PC-3 (cell line): ENCODE results near the gene DAAM1.

Source experiments
- EZH2phosphoT487 ChIP-seq: fragments of 300-600 bp; sonication (generic); IDR thresholded peaks from 2 replicates; pipeline ENCODE4 v1.6.1; 2018; ENCODE audit warnings: mild to moderate bottlenecking, antibody characterized with exemption, low read length, borderline replicate concordance
- TF ChIP-seq, protein P1 (sequence below): fragments of 300-600 bp; sonication (generic); conservative IDR thresholded peaks from 2 replicates; pipeline ENCODE4 v1.5.1; 2017; ENCODE audit warnings: antibody characterized with exemption, low read depth, mild to moderate bottlenecking, low read length

GRCh38 chr14:59333235-59333634 lies 144.8 kb downstream of the DAAM1 start:
- TF ChIP-seq, protein P1, sequence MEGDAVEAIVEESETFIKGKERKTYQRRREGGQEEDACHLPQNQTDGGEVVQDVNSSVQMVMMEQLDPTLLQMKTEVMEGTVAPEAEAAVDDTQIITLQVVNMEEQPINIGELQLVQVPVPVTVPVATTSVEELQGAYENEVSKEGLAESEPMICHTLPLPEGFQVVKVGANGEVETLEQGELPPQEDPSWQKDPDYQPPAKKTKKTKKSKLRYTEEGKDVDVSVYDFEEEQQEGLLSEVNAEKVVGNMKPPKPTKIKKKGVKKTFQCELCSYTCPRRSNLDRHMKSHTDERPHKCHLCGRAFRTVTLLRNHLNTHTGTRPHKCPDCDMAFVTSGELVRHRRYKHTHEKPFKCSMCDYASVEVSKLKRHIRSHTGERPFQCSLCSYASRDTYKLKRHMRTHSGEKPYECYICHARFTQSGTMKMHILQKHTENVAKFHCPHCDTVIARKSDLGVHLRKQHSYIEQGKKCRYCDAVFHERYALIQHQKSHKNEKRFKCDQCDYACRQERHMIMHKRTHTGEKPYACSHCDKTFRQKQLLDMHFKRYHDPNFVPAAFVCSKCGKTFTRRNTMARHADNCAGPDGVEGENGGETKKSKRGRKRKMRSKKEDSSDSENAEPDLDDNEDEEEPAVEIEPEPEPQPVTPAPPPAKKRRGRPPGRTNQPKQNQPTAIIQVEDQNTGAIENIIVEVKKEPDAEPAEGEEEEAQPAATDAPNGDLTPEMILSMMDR: no peak
- no peak for TF ChIP-seq EZH2phosphoT487
